Stimulated activated CD4-positive, alpha-beta T cell treated with anti-CD3 and anti-CD28 coated beads, Interleukin-4, amount 100 ng/mL, for 1 hour (primary cell): ENCODE results near the gene PCBP1.
"Not testable (repeated sequence)": the region's sequence is repeated elsewhere in the genome, so short reads cannot be mapped to it uniquely, and the experiment has no call there.

ENCODE experiments used
- DNase-seq: peaks from one replicate; pipeline ENCODE4 v3.0.0-alpha.2; 2020

PCBP1 gene

DNA sequence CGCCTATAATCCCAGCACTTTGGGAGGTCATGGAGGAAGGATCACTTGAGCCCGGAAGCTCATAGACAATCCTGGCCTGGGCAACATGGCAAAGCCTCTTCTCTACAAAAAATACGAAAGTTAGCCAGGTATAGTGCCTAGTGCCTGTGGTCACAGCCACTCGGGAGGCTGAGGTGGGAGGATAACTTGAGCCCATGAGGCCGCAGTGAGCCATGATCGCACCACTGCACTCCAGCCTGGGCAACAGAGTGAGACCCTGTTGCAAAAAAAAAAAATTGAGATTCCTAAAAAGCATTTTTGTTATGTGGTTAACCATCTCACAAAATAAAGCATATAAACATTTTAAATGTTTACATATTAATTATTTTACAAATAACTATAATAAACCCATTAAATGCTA lies 13.9 kb downstream of the PCBP1 start:
- no peak for DNase-seq

DNA sequence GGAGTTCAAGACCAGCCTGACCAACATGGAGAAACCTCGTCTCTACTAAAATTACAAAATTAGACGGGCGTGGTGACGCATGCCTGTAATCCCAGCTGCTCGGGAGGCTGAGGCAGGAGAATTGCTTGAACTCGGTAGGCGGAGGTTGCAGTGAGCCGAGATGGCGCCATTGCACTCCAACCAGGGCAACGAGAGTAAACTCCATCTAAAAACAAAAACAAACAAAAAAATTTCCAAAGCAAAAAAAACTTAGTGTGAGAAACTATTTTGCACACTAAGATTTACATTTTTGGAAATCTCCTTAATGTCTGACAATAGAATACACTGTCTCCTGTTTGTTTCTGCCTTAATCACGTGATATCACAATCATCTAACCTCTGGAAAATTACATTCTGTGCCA lies 14.4 kb downstream of the PCBP1 start:
- not testable (repeated sequence) for DNase-seq

DNA sequence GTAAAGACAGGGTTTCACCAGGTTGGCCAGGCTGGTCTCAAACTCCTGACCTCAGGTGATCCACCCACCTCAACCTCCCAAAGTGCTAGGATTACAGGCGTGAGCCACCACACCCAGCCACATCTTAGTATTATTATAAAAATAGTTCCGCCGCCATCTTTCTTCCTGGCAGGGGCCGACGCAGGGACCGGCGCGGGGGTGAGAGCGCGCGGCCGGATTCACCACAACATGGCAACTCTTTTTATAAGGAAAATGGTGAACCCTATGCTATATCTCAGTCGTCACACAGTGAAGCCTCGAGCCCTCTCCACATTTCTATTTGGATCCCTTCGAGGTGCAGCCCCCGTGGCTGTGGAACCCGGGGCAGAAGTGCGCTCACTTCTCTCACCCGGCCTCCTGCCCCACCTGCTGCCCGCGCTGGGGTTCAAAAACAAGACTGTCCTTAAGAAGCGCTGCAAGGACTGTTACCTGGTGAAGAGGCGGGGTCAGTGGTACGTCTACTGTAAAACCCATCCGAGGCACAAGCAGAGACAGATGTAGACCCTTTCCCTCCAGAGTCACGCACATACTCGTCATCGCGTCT lies 15.1 kb downstream of the PCBP1 start:
- not testable (repeated sequence) for DNase-seq

DNA sequence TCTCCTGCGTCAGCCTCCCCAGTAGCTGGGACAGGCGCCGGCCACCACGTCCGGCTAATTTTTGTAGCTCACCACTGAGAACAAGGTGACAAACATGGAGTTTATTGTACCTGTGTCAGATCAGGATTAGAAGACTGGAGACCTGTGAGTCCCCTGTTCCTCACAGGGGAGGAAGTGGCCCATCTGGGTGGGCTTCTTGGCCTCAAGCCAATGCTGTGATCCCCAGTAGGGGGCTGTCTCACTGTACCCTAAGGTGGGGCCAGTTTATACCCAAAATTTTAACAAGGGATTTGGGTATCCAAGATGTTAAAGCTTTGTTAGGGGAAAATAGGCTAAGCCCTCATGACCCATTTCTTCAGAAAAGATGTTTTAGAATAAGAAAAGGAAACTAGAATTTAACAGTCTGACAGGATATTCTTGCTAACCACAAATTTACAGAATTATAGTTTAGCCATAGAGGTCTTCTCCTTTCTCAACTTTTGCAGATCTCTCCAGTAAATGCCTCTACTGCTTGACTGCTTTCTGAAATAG lies 16.3 kb downstream of the PCBP1 start:
- DNase-seq = no peak

DNA sequence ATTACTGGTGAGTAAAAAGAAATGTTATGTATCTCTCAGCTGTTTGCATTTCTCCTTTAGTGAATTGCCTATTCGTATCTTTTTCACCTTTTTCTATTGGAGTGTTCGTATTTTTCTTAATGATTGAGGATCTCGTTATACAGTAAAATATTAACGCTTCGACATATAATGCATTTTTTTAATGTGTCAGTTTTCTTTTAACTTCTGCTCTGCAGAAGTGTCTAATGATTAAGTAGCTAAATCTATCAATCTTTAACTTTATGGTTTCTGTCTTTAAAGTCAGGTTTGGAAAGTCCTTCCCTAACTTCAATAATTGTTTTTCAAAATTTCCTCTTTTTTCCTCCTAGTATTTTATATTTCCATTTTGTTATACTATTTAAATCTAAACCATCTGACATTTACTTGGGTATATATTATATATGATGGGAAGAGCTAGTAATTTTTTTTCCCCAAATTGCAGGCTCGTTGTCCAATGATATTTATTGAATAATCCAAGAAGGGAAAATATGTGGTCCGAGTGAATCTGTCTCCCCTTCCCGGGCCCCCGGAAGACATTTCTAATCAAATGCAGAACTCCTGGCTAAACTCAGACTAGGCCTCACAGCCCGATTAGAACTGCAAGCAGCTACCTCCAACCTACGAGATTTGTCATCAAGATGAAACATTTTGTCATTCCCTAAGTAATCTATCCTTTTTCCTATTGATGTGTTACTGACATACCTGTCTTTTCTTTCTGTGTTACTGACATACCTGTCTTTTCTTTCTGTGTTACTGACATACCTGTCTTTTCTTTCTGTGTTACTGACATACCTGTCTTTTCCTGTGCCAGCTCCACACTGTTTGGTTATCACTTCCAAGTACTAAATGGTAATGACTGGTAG lies 17.2 kb downstream of the PCBP1 start:
- peak; percentile 25 for DNase-seq

DNA sequence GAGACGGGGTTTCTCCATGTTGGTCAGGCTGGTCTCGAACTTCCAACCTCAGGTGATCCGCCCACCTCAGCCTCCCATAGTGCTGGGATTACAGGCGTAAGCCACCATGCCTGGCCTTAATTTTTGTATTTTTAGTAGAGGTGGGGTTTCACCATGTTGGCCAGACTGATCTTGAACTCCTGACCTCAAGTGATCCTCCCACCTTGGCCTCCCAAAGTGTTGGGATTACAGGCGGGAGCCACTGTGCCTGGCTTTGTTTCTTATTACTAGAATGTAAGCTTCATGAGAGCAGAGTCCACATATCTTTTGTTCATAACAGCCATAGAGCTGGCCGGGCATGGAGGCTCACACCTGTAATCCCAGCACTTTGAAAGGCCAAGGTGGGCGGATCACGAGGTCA lies 18.9 kb downstream of the PCBP1 start:
- not testable (repeated sequence) for DNase-seq

DNA sequence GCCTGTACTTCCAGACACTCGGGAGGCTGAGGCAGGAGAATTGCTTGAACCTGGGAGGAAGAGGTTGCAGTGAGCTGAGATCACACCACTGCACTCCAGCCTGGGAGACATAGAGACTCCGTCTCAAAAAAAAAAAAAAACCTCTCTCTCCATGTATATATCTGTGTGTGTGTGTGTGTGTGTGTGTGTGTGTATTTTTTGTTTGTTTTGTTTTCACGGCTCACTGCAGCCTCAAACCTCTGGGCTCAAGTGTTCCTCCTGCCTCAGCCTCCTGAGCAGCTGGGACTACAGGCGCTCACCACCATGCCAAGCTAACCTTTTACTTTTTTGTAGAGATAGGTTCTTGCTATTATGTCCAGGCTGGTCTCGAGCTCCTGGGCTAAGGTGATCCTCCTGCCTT lies 23.1 kb downstream of the PCBP1 start:
- not testable (repeated sequence) for DNase-seq

DNA sequence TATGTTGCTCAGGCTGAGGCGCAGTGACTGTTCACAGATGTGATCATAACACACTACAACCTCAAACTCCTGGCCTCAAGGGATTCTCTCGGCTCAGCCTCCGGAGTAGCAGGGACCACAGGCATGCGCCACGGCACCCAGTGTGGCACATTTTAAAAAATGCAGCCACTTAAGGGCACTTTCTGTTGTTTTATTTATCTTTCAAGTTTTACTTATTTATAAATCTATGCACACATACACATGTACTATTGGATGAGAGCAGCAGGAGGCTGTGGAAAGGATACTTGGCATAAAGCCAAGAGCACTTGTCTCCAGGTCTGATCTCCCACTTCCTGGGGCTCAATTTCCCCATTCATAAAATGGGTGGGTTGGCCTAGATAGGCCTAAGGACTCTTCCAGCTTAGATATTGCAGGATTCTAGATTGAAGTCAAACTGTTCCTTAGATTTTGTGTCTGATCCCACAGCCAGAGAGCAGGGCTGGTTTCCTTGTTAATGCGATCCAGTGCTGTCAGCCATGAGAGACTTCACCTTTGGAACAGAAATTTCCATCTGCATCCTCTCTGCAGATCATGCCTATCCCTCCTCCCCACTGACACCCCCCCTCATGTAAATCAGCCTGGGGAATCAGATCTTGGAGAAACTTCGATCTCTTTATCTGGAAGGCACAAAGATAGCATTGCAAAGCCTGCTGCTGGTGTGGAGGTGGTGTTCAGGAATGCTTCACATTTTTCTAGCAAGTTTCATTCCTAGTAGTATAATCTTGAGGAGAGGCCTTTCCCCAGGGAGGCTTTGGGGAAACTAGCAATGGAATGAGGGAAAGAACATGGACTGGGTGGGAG lies 24.7 kb downstream of the PCBP1 start:
- DNase-seq = no peak

DNA sequence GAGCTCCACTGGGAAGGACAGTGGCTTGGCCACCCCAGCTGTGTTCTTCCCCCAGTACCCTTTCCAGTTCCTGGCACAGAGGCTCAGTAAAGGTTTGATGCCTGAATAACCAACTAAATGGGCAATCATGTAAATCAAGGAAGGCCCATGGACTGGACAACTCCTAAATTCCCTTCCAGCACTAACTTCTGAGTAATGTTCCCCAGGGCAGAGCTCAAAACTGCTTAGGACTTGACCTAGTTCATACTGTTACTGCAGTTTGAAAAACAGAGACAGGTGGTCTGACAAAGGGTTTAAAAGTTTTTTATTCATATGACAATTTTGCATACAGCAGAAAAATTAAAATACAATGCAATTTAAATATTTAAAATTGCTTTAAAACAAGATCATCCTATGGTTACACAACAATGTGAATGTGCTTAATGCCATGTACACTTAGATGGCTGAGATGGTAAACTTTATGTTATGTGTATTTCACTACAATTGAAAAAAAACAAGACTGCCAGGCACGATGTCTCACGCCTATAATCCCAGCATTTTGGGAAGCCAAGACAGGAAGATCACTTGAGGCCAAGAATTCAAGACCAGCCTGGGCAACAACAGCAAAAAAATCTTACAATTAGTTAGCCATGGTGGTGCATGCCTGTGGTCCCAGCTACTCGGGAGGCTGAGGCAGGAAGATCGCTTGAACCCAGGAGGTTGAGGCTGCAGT lies 26.2 kb downstream of the PCBP1 start:
- DNase-seq = no peak

DNA sequence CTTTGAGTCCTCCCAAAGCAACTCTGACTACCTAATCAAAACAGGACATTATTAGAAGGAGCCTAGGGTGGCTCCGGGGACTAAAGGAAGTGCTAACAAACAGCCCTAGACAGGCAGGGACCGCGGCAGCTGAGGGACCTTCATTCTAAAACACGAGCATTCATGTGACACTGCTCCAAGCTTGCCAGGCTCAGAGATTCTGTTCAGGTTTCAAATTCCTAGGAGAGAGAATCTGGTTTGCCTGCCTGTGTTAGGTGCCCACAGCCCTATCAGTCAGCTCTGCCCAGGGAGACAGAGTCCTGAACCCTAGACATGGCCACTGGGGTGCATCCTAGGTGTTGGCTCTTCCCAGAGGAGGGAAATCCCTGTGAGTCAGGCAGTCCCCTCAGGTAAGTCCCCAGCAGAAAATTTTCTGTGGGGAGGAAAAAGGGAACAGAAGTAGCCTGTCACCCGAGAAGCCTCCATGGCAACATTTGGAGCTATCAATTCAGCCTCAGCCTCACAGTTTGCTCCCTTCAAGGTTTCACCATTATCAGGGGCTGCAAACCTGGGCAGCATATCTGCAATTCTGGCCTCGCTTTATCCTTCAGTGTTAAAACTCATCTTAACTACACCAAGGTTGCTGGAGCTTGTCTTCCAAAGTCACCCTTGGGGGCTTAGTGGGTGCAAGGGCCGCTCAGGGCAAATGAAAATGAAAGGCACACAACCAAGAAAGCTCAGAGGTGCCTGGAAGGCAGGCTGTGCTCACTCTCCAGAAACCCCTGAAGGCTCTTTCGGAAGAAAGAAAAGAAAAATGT lies 28.6 kb downstream of the PCBP1 start:
- no peak for DNase-seq

DNA sequence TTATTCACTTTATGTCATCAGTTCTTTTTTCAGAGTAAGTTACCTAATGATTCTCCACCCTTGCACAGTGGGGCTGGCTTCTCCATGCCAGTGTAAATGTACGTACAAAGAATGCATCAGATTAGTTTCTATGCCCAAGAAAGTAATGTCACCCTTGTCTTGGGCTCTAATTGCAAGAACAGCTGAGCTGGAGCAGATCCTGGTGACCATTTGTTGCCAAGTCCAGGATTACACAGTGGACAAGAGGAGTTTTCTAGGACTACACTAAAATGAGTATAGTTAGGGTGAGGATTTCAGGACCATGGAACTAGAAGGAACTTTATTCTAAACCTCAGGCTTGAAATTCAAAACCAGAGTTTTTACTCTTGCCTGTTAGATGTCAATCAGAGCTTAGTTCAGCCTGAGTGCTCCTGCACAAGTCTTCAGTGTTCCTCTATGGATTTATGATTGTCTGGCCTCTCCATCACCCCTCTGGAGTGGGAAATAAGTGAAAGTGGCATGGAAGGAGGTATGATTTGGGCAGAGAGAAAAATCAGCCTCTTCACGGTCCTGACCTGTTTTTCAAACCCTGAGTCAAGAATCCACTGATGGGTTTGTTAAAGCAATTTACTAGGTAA lies 29.8 kb downstream of the PCBP1 start:
- DNase-seq = no peak

DNA sequence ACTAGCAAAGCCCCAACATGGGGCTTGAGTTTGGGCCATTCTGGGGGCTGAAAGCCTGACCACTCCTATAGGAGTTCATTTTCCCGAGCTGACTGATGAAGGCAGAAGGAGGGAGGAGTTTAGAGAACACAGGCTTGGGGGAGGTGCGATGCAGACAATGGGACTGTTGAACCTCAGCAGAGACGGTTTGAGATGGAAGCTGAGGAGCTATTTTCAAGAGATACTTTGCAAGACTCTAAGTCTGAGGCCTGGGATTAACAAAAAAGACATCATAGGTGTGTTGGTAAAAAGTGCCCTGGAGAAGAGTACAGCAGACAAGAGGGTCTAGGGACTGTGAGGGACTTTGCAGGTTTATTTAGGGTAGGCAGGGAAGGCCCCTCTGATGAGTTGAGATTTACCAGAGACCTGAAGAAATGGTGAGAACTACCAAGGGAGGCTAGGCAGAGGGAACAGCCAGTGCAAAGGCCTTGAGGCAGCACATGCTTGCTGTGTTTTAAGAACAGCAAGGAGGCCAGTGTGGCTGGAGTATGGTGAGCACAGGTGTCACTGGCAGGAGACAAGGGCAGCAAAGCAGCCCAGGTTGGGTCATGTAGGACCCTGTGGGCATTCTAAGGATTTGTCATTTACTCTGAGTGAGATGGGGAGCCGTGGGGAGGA lies 31.6 kb downstream of the PCBP1 start:
- DNase-seq = no peak

DNA sequence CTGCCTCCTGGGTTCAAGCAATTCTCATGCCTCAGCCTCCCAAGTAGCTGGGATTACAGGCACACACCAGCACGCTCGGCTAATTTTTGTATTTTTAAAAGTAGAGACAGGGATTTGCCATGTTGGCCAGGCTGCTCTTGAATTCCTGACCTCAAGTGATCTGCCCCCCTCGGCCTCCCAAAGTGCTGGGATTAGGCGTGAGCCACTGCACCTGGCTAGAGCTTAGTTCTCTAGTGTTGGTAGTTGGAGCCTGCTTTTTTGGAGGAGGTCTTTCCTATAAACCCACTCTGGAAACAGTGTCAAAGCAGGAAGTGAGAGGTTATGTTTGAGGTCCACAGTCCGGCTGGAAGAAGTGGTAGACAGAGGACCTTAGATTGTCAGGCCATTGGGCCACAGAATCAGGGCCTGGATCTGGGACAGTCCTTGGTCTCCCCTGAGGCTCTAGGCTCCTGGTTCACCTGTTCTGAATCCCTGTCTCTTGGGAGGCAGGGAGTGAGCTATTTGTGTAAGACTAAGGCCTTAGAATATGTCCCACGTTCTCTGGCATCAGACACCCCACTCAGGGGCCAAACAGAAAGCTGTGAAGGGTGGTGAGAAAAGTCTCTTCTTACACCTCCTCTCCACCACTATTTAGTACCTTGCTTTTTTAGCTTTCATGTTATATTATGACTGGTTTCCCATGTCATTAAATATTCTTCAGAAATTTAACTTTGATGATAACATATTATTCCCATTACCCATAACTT lies 34.5 kb downstream of the PCBP1 start:
- no peak for DNase-seq

DNA sequence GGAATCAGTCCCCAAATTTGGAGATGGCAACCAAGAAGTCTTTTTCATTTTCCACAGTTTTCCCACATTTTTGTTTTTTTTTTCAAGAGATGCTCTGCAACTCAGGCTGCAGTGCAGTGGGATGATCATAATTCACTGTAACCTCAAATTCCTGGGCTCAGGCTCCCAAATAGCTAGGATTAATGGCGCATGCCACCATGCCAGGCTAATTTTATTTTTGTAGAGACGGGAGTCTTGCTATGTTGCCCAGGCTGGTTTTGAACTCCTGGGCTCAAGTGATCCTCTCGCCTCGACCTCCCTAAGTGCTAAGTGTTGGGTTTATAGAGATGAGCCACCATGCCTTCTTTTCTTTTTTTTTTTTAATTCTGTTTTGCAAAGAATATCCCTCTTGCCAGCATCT lies 35.2 kb downstream of the PCBP1 start:
- DNase-seq = no peak

DNA sequence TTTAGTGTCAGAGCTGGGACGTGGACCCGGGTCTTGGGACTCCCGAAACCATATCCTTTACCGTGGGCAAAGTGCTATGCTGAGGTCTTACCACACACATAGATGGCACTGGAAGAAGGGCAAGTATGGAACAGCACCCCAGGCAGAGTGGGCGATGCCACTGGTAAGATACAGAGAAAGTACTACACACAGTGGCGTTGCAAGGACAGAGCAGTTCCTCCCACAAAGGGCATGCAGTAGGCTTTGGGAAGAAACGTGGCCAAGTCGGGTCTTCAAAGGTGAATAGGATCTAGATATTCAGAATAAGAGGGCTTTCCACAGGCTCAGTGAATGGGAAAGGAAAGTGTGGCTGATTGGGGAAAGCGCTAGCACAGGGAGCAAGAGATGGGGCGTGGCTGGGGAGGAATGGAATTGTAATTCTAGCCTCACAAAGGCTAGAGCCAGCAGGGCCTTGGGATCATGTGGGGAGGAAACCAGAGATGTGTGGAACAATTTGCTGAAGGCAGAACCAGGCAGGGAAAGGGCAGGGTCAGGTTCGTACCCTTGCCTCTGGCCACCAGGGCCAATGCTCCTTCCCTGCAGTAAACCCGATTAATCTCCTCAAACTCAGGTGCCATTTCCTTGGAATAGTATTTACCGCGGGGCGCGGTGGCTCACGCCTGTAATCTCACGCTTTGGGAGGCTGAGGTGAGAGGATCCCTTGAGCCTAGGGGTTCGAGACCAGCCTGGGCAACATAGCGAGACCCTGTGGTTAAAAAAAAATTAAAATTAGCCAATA lies 36.0 kb downstream of the PCBP1 start:
- DNase-seq = no peak

DNA sequence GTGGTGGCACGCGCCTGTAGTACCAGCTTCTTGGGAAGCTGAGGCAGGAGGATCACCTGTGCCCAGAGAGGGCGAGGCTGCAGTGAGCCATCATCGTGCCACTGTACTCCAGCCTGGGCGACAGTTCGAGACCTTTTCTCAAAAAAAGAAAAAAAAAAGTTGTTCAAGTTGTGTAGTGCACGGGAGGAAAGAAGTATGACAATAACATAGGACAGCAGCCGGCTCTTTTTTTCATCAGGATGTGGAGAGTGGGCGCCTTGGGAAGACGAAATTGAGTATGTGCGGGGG lies 36.5 kb downstream of the PCBP1 start:
- no peak for DNase-seq

DNA sequence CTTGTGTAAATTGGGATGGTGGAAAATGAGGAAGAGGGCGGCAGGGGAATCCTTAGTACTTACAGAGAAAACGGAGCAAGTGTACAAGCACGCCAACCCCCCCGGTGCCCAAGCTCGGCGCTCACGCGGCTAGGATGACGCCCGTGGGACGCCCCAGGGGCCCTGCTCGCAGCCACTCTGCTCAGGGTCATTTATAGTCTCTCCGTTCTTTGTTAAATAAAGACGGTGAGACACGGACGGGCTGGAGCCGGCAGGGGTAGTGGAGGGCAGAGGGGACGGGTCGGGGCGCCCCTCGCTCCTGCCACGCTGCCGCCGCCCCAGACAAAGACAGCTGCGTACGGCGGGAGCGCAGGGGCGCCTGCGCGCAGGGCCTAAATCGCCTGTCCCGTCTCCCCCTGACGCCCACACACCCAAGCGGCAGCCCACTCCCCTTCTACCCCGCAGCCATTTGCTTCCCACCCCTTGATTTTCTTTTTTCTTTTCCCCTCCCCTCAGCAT lies 37.8 kb downstream of the PCBP1 start:
- peak; percentile 68 for DNase-seq

DNA sequence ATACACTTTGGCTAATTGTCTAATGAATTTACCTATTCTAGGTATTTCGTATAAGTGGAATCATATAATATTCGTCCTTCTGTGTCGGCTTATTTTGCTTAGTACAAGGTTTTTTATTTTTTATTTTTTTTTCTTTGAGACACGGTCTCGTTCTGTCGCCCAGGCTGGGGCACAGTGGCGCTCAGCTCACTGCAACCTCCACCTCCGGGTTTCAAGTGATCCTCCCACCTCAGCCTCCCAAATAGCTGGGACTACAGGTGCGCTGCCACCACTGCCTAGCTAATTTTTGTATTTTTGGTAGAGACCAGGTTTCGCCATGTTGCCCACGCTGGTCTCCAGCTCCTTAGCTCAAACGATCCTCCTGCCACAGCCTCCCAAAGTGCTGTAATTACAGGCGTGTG lies 38.2 kb downstream of the PCBP1 start:
- DNase-seq = no peak

DNA sequence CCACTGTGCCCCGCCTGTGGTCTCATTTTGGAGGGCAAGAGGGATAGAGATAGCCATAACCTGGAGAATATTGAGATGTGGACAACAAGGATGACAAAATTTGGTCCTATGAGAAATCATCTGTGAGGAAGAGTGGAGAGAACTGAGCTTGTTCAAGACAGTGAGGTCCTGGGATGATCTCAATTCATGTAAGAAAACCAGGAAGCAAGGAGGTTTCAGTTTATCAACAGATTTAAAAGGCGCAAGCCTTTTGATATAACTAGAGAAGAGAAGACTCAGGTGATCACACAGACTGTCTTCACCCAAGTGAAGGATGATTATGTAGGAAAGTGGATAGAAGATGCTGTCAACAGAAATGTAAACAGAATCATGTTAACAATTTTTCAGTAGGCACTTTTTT lies 39.1 kb downstream of the PCBP1 start:
- DNase-seq = no peak
